Keratinocyte (primary cell): ENCODE results near the gene AGAP1.

Experiments
- EZH2 ChIP-seq: IDR thresholded peaks from one replicate; pipeline ENCODE4 v1.6.1; 2012; ENCODE audit warnings: inconsistent platforms, mild to moderate bottlenecking, low read length, moderate library complexity
- TF ChIP-seq, protein P1 (sequence below), 3 experiments: IDR thresholded peaks in 1 of 3; conservative IDR thresholded peaks in 1 of 3; optimal IDR thresholded peaks in 1 of 3; 2 replicates in 2 of 3; 3 replicates in 1 of 3; pipeline versions ENCODE3 to v1.5.1; 2011; ENCODE audit warnings: low read length in 3 of 3, mild to moderate bottlenecking in 3 of 3, moderate library complexity in 2 of 3, control low read depth in 1 of 3, inconsistent platforms in 1 of 3; ENCODE audit not compliant: insufficient read depth in 2 of 3; ENCODE audit errors: extremely low read depth in 1 of 3

DNA sequence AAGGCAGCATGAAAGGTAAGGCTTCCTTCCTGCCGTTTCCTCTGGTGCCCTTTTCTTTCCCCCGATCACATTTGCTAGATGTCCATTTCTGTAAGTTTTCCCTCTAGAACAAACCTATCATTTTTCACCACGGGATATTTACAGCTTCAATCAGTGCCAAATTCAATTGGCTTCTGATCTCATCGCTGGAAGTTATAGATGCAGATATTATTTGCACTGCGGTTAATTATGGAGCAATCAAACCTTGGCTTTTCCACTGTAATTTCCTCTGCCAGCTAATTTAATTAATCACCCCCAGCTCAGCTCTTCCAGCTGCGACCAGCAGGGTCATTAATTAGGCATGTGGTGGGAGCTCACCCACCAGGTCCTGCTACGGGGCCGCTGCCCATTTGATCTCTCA is 588.2 kb downstream of the AGAP1 start:
- TF ChIP-seq, protein P1, sequence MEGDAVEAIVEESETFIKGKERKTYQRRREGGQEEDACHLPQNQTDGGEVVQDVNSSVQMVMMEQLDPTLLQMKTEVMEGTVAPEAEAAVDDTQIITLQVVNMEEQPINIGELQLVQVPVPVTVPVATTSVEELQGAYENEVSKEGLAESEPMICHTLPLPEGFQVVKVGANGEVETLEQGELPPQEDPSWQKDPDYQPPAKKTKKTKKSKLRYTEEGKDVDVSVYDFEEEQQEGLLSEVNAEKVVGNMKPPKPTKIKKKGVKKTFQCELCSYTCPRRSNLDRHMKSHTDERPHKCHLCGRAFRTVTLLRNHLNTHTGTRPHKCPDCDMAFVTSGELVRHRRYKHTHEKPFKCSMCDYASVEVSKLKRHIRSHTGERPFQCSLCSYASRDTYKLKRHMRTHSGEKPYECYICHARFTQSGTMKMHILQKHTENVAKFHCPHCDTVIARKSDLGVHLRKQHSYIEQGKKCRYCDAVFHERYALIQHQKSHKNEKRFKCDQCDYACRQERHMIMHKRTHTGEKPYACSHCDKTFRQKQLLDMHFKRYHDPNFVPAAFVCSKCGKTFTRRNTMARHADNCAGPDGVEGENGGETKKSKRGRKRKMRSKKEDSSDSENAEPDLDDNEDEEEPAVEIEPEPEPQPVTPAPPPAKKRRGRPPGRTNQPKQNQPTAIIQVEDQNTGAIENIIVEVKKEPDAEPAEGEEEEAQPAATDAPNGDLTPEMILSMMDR (optimal IDR thresholded peaks at IDR 0.05 in 1 of 3, IDR thresholded peaks at IDR 0.05 in 1 of 3, conservative IDR thresholded peaks at IDR 0.05 in 1 of 3; ENCODE audit: extremely low read depth in 1 of 3, insufficient read depth in 2 of 3, low read length in 3 of 3), result no peak
- TF ChIP-seq EZH2, result no peak
